ENCODE results near the gene RIPOR1. TPM values are rescaled to one million over a fixed set of nuclear protein-coding genes. Genes with fewer than 3 reads are reported as not detected.
A peak's percentile ranks its signal among the peaks of the same experiment; 100 is the strongest.

The RIPOR1 gene, protein sequence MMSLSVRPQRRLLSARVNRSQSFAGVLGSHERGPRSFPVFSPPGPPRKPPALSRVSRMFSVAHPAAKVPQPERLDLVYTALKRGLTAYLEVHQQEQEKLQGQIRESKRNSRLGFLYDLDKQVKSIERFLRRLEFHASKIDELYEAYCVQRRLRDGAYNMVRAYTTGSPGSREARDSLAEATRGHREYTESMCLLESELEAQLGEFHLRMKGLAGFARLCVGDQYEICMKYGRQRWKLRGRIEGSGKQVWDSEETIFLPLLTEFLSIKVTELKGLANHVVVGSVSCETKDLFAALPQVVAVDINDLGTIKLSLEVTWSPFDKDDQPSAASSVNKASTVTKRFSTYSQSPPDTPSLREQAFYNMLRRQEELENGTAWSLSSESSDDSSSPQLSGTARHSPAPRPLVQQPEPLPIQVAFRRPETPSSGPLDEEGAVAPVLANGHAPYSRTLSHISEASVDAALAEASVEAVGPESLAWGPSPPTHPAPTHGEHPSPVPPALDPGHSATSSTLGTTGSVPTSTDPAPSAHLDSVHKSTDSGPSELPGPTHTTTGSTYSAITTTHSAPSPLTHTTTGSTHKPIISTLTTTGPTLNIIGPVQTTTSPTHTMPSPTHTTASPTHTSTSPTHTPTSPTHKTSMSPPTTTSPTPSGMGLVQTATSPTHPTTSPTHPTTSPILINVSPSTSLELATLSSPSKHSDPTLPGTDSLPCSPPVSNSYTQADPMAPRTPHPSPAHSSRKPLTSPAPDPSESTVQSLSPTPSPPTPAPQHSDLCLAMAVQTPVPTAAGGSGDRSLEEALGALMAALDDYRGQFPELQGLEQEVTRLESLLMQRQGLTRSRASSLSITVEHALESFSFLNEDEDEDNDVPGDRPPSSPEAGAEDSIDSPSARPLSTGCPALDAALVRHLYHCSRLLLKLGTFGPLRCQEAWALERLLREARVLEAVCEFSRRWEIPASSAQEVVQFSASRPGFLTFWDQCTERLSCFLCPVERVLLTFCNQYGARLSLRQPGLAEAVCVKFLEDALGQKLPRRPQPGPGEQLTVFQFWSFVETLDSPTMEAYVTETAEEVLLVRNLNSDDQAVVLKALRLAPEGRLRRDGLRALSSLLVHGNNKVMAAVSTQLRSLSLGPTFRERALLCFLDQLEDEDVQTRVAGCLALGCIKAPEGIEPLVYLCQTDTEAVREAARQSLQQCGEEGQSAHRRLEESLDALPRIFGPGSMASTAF
- 191 TPM for total RNA-seq (ENCODE audit: unreplicated experiment)
- long read RNA-seq, partial matches to known transcripts, result 15 of 16 reads
- long read RNA-seq, other reads (novel, unspliced or antisense), result 1 of 16 reads

DNA sequence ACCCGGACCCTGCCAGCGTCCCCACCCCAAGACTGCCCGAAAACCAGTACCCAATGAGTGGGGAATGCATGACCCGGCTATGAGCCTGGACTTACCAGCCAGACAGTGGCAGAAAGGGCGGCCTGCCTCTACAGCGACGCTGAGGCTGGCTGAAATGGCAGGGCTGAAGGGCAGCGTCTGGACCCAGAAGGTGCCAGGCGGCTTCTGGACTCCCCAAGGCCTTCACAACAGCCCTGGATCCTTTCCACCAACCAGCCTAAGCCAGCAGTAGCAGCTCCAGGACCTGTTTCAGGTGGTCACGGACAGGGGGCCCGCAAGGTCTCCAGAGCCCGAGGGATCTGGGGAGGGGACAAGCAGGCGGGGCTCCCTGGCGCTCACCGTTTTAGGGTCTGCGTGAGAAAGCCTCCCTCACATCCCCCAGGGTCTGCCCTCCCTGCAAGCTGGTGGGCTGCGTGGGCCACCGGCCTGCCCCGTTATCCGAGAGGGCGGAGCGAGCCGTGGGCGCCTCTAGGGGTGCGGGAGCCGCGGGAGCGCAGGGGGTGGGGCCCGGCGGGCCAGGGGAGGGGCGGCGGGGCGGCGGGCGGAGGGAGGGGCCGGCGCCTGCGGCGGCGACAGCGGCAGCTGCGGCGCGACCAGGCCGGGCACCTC is at the start of gene RIPOR1:
Gene RIPOR1, plus strand, starts transcription at position 608 of the 648 bp plus-strand sequence. CDS start 9,618 bp downstream, outside the sequence.
- Mint-ChIP-seq H3K27me3 (ENCODE audit: unreplicated experiment) (peaks cover 34% of the 10 kb centered on the region), H3K9me3 (ENCODE audit: unreplicated experiment) (peaks cover 11% of the 10 kb centered on the region), H3K36me3 (ENCODE audit: unreplicated experiment) (peaks cover 5% of the 10 kb centered on the region), H3K4me3 (ENCODE audit: unreplicated experiment) (peak within 1 kb of the TSS; percentile 98), H3K4me1 (ENCODE audit: low read depth, unreplicated experiment) (peaks cover 19% of the 10 kb centered on the region), H3K27ac (ENCODE audit: unreplicated experiment) (peak within 1 kb of the TSS; percentile 98)
- TF ChIP-seq, protein P1, sequence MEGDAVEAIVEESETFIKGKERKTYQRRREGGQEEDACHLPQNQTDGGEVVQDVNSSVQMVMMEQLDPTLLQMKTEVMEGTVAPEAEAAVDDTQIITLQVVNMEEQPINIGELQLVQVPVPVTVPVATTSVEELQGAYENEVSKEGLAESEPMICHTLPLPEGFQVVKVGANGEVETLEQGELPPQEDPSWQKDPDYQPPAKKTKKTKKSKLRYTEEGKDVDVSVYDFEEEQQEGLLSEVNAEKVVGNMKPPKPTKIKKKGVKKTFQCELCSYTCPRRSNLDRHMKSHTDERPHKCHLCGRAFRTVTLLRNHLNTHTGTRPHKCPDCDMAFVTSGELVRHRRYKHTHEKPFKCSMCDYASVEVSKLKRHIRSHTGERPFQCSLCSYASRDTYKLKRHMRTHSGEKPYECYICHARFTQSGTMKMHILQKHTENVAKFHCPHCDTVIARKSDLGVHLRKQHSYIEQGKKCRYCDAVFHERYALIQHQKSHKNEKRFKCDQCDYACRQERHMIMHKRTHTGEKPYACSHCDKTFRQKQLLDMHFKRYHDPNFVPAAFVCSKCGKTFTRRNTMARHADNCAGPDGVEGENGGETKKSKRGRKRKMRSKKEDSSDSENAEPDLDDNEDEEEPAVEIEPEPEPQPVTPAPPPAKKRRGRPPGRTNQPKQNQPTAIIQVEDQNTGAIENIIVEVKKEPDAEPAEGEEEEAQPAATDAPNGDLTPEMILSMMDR (IDR thresholded peaks at IDR 0.05; ENCODE audit: partially characterized antibody, unreplicated experiment), result no peak
- peak; percentile 72 for DNase-seq

DNA sequence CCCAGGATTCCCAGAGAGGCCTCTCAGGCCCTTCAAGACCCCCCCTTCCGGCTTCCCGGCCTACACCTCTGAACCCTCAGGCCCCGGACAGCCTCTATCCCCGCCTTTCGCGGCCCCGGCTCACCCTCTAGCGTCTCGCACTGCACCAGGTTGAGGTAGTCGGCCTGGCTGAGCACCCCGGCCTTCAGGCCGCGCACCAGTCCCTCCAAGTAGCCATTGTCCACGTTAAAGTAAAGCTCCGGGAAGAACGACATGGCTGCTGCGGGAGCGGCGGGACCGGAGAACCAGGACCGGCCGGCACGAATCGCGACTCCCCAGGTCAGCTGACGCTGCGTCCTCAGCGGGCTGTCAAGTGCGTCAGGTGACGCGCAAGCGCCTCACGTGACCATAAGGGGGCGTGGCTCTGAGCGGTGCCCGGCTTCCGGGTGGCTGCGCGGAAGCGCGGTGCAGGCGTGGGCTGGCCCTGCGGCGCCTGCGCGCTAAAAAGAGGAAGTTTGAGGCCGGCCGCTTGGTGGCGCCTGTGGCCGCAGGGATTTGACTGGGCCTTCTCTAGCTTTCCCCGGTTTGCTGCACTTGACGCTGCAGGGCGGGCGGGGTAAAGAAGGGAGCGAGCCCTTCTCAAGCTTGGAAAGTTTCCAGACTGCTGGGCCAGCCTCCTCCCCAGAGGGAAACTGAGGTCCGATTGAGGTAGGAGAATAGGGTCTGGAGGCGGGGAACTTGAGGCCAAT is 47.6 kb upstream of the RIPOR1 start, which contains the start of gene ATP6V0D1:
Gene ATP6V0D1, minus strand, starts transcription at position 325 of the 728 bp plus-strand sequence. Its CDS starts 71 bp downstream, at position 254.
- peaks cover 3% of the 10 kb centered on the region for H3K9me3 Mint-ChIP-seq (ENCODE audit: unreplicated experiment)
- H3K4me1 Mint-ChIP-seq (ENCODE audit: low read depth, unreplicated experiment), result peaks cover 9% of the 10 kb centered on the region
- H3K27ac Mint-ChIP-seq (ENCODE audit: unreplicated experiment), result peak within 1 kb of the TSS; percentile 96
- peak; percentile 99 for DNase-seq
- peak within 1 kb of the TSS; percentile 99 for H3K4me3 Mint-ChIP-seq (ENCODE audit: unreplicated experiment)
- H3K36me3 Mint-ChIP-seq (ENCODE audit: unreplicated experiment), result no peaks in the 10 kb centered on the region
- H3K27me3 Mint-ChIP-seq (ENCODE audit: unreplicated experiment), result no peaks in the 10 kb centered on the region
- TF ChIP-seq, protein P1 (IDR thresholded peaks at IDR 0.05; ENCODE audit: partially characterized antibody, unreplicated experiment), result peak; percentile 89

DNA sequence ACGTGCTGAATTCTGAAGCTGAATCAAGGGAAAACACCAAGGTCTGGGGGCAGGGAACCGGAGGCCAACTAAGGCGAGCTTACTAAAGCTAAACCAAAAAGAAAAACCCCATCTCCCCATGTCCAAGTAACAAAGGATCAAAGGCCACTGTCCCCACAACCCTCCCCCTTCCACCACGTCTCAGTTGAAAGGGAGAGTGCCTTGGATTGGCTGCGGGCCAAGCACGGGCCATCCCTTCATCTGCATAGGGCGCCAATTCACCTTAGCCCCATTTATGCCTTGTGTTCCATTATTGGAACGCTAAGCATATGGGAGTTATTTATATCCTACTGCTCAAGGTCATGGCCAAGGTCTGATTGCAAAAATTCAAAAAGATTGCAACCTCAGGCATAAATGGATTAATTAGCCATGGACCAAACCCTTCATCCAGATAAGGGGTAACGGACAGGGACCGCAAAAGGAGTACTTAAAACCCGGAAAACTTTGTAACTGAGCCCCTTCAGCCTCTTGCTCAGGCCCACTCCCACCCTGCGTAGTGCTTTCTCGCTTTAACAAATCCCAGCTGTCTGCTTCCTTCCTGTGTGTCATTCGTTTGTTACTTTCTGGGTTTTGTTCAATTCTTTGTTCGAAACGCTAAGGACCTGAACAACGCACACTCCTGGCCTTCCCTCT is 46.9 kb upstream of the RIPOR1 start:
- no peak for DNase-seq

More for the DNA sequence above, 46.9 kb upstream of the RIPOR1 start:
- TF ChIP-seq, protein P1 (IDR thresholded peaks at IDR 0.05; ENCODE audit: partially characterized antibody, unreplicated experiment), result no peak
- no peaks in the 10 kb centered on the region for H3K36me3 Mint-ChIP-seq (ENCODE audit: unreplicated experiment)
- peaks cover 7% of the 10 kb centered on the region for H3K4me1 Mint-ChIP-seq (ENCODE audit: low read depth, unreplicated experiment)
- peaks cover 3% of the 10 kb centered on the region for H3K9me3 Mint-ChIP-seq (ENCODE audit: unreplicated experiment)
- peak overlapping the region; percentile 82 for H3K27ac Mint-ChIP-seq (ENCODE audit: unreplicated experiment)
- H3K4me3 Mint-ChIP-seq (ENCODE audit: unreplicated experiment), result peak overlapping the region; percentile 93
- H3K27me3 Mint-ChIP-seq (ENCODE audit: unreplicated experiment), result no peaks in the 10 kb centered on the region

Measured in glutamatergic neuron (in vitro differentiated cells).